SK-N-SH (cell line): Measurements from ENCODE around the gene NCOA5. TPM values are rescaled to one million over a fixed set of nuclear protein-coding genes. Genes with fewer than 3 reads are reported as not detected.

Experiments
- CTCF ChIA-PET: fragments of 300-600, 350-600 bp; formaldehyde crosslinking; extraction: SDS; loops from one replicate; lab custom pipeline; 2021; lab: Yijun Ruan, JAX
- POLR2A ChIA-PET: fragments of 350-600 bp; sonication (Branson Sonifier 250); formaldehyde crosslinking; extraction: SDS; loops from one replicate; lab custom pipeline; 2020; ENCODE audit warnings: antibody characterized with exemption, inconsistent platforms; lab: Yijun Ruan, JAX
- DNase-seq: peaks from one replicate; pipeline ENCODE4 v3.0.0; 2012
- H2AFZ ChIP-seq: fragments of 200-600 bp; sonication (generic); 2 replicates; pipeline ENCODE4 v1.8.1; 2016; ENCODE audit warnings: antibody characterized with exemption, mild to moderate bottlenecking, low read depth
- H3F3A ChIP-seq: fragments of 200-600 bp; sonication (generic); replicated peaks from 2 replicates; pipeline ENCODE3; 2016; ENCODE audit warnings: antibody characterized with exemption, mild to moderate bottlenecking; ENCODE audit not compliant: insufficient read depth
- H3K27ac ChIP-seq, 2 experiments: fragments of 200-500 bp in 1 of 2; fragments of 200-600 bp in 1 of 2; sonication (Bioruptor generic) in 1 of 2; sonication (generic), shearing (Covaris generic) in 1 of 2; 2 replicates each; pipeline versions ENCODE4 v1.5.1 to v1.6.1; 2014 to 2016; ENCODE audit warnings: low read depth in 2 of 2, inconsistent platforms in 1 of 2, low read length in 1 of 2, mild to moderate bottlenecking in 1 of 2, mixed read lengths in 1 of 2
- H3K27me3 ChIP-seq: fragments of 200-600 bp; sonication (generic), shearing (Covaris generic); 2 replicates; pipeline ENCODE4 v1.6.1; 2016; ENCODE audit warnings: mixed run types; ENCODE audit not compliant: insufficient read depth
- H3K36me3 ChIP-seq, 2 experiments: fragments of 200-500 bp in 1 of 2; fragments of 200-600 bp in 1 of 2; sonication (Bioruptor generic) in 1 of 2; sonication (generic) in 1 of 2; replicated peaks in 1 of 2; 2 replicates each; pipeline versions ENCODE3 to v1.5.1; 2014 to 2016; ENCODE audit warnings: low read length in 1 of 2, mild to moderate bottlenecking in 1 of 2; ENCODE audit not compliant: insufficient read depth in 2 of 2, control insufficient read depth in 1 of 2
- H3K4me1 ChIP-seq, 2 experiments: fragments of 200-500 bp in 1 of 2; fragments of 200-600 bp in 1 of 2; sonication (Bioruptor generic) in 1 of 2; sonication (generic), shearing (Covaris generic) in 1 of 2; 2 replicates each; pipeline versions ENCODE4 v1.5.1 to v1.6.1; 2014 to 2016; ENCODE audit warnings: low read depth in 1 of 2, low read length in 1 of 2, mixed run types in 1 of 2; ENCODE audit not compliant: insufficient read depth in 2 of 2, control insufficient read depth in 1 of 2
- H3K4me2 ChIP-seq: fragments of 200-600 bp; sonication (generic), shearing (Covaris generic); 2 replicates; pipeline ENCODE4 v1.6.1; 2017; ENCODE audit warnings: mixed run types
- H3K4me3 ChIP-seq, 2 experiments: fragments of 200-500 bp in 1 of 2; fragments of 200-600 bp in 1 of 2; sonication (Bioruptor generic) in 1 of 2; sonication (generic), shearing (Covaris generic) in 1 of 2; 2 replicates each; pipeline versions ENCODE4 v1.5.1 to v1.8.1; 2014 to 2016; ENCODE audit warnings: low read depth in 2 of 2, inconsistent platforms in 1 of 2, low read length in 1 of 2, mild to moderate bottlenecking in 1 of 2, mixed read lengths in 1 of 2, moderate library complexity in 1 of 2
- H3K79me2 ChIP-seq: fragments of 200-600 bp; sonication (generic); 2 replicates; pipeline ENCODE4 v1.8.1; 2017; ENCODE audit warnings: mild to moderate bottlenecking; ENCODE audit not compliant: insufficient read depth
- H3K9ac ChIP-seq: fragments of 200-600 bp; sonication (generic); 2 replicates; pipeline ENCODE4 v1.6.1; 2017; ENCODE audit warnings: mixed run types
- H3K9me2 ChIP-seq: fragments of 200-600 bp; sonication (generic); 2 replicates; pipeline ENCODE4 v1.6.1; 2017; ENCODE audit warnings: mixed run types
- H3K9me3 ChIP-seq: fragments of 200-600 bp; sonication (generic); 2 replicates; pipeline ENCODE4 v1.6.1; 2017; ENCODE audit warnings: mixed run types, mild to moderate bottlenecking, moderate library complexity
- H4K20me1 ChIP-seq: fragments of 200-600 bp; sonication (generic); 2 replicates; pipeline ENCODE4 v1.6.1; 2017; ENCODE audit warnings: mild to moderate bottlenecking, mixed run types; ENCODE audit not compliant: insufficient read depth
- ELF1 ChIP-seq: IDR thresholded peaks from 2 replicates; pipeline ENCODE4 v1.4.0; 2012
- EP300 ChIP-seq, 2 experiments: IDR thresholded peaks; 2 replicates each; pipeline versions ENCODE4 v1.4.0 to v1.6.1; 2012; ENCODE audit warnings: borderline replicate concordance in 1 of 2, low read depth in 1 of 2, low read length in 1 of 2
- FOSL2 ChIP-seq: IDR thresholded peaks from 2 replicates; pipeline ENCODE4 v1.4.0; 2012; ENCODE audit warnings: low read depth, mild to moderate bottlenecking, moderate library complexity, borderline replicate concordance
- FOXJ3 ChIP-seq: sonication (generic); formaldehyde crosslinking; IDR thresholded peaks from 2 replicates; pipeline ENCODE4 v1.5.1; 2020; ENCODE audit warnings: mild to moderate bottlenecking, missing genetic modification reagents
- GATA2 ChIP-seq: sonication (generic); formaldehyde crosslinking; IDR thresholded peaks from 2 replicates; pipeline ENCODE4 v1.5.0; 2020; ENCODE audit warnings: mild to moderate bottlenecking, missing genetic modification reagents
- IRF3 ChIP-seq: fragments of 150-350 bp; IDR thresholded peaks from 2 replicates; pipeline ENCODE4 v1.6.1; 2016; ENCODE audit warnings: mild to moderate bottlenecking, low read depth, low read length
- JUND ChIP-seq: IDR thresholded peaks from 2 replicates; pipeline ENCODE4 v1.4.0; 2012
- MEF2A ChIP-seq: IDR thresholded peaks from 2 replicates; pipeline ENCODE4 v1.4.0; 2012; ENCODE audit warnings: low read depth, borderline replicate concordance
- MXI1 ChIP-seq: IDR thresholded peaks from 2 replicates; pipeline ENCODE4 v1.6.1; 2012; ENCODE audit warnings: mild to moderate bottlenecking, low read depth, low read length, improper control_type of control experiment
- RCOR1 ChIP-seq: fragments of 150-350 bp; IDR thresholded peaks from 2 replicates; pipeline ENCODE4 v1.6.1; 2017; ENCODE audit warnings: antibody characterized with exemption, low read length
- RXRA ChIP-seq: IDR thresholded peaks from 2 replicates; pipeline ENCODE4 v1.4.0; 2012; ENCODE audit warnings: low read depth, mild to moderate bottlenecking, borderline replicate concordance
- SIN3A ChIP-seq: IDR thresholded peaks from 2 replicates; pipeline ENCODE4 v1.6.1; 2012; ENCODE audit warnings: low read depth, mild to moderate bottlenecking, low read length, moderate library complexity, borderline replicate concordance
- TCF12 ChIP-seq: IDR thresholded peaks from 2 replicates; pipeline ENCODE4 v1.4.0; 2012
- USF2 ChIP-seq: fragments of 150-350 bp; IDR thresholded peaks from 2 replicates; pipeline ENCODE4 v1.6.1; 2017; ENCODE audit warnings: antibody characterized with exemption, low read length, low read depth, borderline replicate concordance
- YY1 ChIP-seq: IDR thresholded peaks from 2 replicates; pipeline ENCODE4 v1.4.0; 2012; ENCODE audit warnings: low read depth, mild to moderate bottlenecking
- WGBS: methylation state at CpG from one replicate; pipeline ENCODE4 v1.1.6; 2017; ENCODE audit warnings: low lambda C conversion rate; 5-methylcytosine and 5-hydroxymethylcytosine counted together
- polyA plus RNA-seq, 3 experiments: library from polyadenylated mRNA; depleted of rRNA; stranded (reverse); fragments of >200 nt; gene quantifications; 2 replicates each; pipeline ENCODE4 v1.2.3, GENCODE V29; 2012
- TF ChIP-seq, protein P1 (sequence below): IDR thresholded peaks from 2 replicates; pipeline ENCODE4 v1.6.1; 2012; ENCODE audit warnings: mild to moderate bottlenecking, low read depth, low read length, moderate library complexity

NCOA5 gene
- polyA plus RNA-seq, 1 of the 3 experiments (the other 2 are of a cell fraction), result 20.4 TPM

DNA sequence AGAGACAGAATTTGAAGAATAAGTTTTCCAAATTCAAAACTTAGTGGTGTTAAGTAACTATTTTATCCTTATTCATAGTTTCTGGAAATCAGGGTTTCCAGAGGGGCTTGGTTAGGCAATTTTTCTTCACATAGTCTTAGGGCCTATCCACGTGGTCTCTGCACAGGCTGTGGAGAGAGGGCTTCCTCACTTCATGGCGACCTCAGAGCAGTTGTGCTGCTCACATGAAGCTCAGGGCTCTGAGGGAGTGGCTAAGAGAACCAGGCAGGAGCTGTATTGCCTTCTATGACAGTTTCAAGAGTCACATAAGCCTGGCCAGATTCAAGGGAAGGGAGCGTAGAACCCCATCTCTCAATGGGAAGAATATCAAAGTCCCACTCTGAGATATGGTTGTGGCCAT lies 14.5 kb upstream of the NCOA5 start:
- no peaks in the 10 kb centered on the region for H3K9me3 ChIP-seq
- POLR2A ChIA-PET, result no interaction called here
- no peaks in the 10 kb centered on the region for H3F3A ChIP-seq
- WGBS, result 40% methylated on average over 2 of the region's 3 CpGs
- no peaks in the 10 kb centered on the region for H3K4me1 ChIP-seq
- H3K9ac ChIP-seq, result no peak overlapping the region
- no peaks in the 10 kb centered on the region for H3K36me3 ChIP-seq
- H3K4me2 ChIP-seq, result no peak overlapping the region
- H4K20me1 ChIP-seq, result no peaks in the 10 kb centered on the region
- no peak overlapping the region for H3K27ac ChIP-seq
- TF ChIP-seq FOXJ3 (no peak), MEF2A (no peak), EP300 (IDR thresholded peaks at IDR 0.05; ENCODE audit: borderline replicate concordance in 1 of 2, low read depth in 1 of 2, low read length in 1 of 2) (no peak), FOSL2 (no peak), IRF3 (no peak), SIN3A (no peak), TCF12 (no peak), GATA2 (CRISPR knock-in tag) (no peak), JUND (no peak), YY1 (no peak), MXI1 (no peak), RXRA (no peak), RCOR1 (no peak), USF2 (no peak), ELF1 (no peak)
- TF ChIP-seq, protein P1, sequence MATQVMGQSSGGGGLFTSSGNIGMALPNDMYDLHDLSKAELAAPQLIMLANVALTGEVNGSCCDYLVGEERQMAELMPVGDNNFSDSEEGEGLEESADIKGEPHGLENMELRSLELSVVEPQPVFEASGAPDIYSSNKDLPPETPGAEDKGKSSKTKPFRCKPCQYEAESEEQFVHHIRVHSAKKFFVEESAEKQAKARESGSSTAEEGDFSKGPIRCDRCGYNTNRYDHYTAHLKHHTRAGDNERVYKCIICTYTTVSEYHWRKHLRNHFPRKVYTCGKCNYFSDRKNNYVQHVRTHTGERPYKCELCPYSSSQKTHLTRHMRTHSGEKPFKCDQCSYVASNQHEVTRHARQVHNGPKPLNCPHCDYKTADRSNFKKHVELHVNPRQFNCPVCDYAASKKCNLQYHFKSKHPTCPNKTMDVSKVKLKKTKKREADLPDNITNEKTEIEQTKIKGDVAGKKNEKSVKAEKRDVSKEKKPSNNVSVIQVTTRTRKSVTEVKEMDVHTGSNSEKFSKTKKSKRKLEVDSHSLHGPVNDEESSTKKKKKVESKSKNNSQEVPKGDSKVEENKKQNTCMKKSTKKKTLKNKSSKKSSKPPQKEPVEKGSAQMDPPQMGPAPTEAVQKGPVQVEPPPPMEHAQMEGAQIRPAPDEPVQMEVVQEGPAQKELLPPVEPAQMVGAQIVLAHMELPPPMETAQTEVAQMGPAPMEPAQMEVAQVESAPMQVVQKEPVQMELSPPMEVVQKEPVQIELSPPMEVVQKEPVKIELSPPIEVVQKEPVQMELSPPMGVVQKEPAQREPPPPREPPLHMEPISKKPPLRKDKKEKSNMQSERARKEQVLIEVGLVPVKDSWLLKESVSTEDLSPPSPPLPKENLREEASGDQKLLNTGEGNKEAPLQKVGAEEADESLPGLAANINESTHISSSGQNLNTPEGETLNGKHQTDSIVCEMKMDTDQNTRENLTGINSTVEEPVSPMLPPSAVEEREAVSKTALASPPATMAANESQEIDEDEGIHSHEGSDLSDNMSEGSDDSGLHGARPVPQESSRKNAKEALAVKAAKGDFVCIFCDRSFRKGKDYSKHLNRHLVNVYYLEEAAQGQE, result no peak
- TF ChIP-seq, all 33 proteins: peak for 0
- H3K4me3 ChIP-seq, result no peak overlapping the region
- H2AFZ ChIP-seq, result no peak overlapping the region
- H3K9me2 ChIP-seq, result no peaks in the 10 kb centered on the region
- no peak for DNase-seq
- CTCF ChIA-PET, result interaction anchor here (0.7 to 1.0 kb wide), 2 partner anchors 29 to 245 kb away, joined by 3 to 4 read pairs; no protein-coding TSS in a partner anchor
- H3K27me3 ChIP-seq, result peaks cover 4% of the 10 kb centered on the region
- no peaks in the 10 kb centered on the region for H3K79me2 ChIP-seq
